K562 (cell line): ENCODE measurements around the gene MTMR6. TPM values are rescaled to one million over a fixed set of nuclear protein-coding genes. Genes with fewer than 3 reads are reported as not detected.
A peak's percentile ranks its signal among the peaks of the same experiment; 100 is the strongest.

Experiments used
- ETS2 ChIP-seq: IDR thresholded peaks from 2 replicates; pipeline ENCODE4 v1.6.1; 2016; ENCODE audit warnings: borderline replicate concordance, missing genetic modification characterization, mild to moderate bottlenecking, moderate library complexity, missing compliant biosample characterization; ENCODE audit not compliant: poor library complexity, severe bottlenecking
- NR2F6 ChIP-seq: fragments of 450-650 bp; formaldehyde crosslinking; IDR thresholded peaks from 2 replicates; pipeline ENCODE4 v1.4.0; 2020; ENCODE audit warnings: mild to moderate bottlenecking
- OTX1 ChIP-seq: fragments of 450-650 bp; formaldehyde crosslinking; IDR thresholded peaks from 2 replicates; pipeline ENCODE4 v1.4.0; 2022; ENCODE audit warnings: mild to moderate bottlenecking
- ZBTB34 ChIP-seq: fragments of 250-450 bp; sonication (Bioruptor Pico); IDR thresholded peaks from 2 replicates; pipeline ENCODE4 v1.8.0; 2021; ENCODE audit warnings: mild to moderate bottlenecking, moderate library complexity
- ZBTB43 ChIP-seq: sonication (generic); formaldehyde crosslinking; IDR thresholded peaks from 2 replicates; pipeline ENCODE4 v1.8.0; 2023; ENCODE audit warnings: mild to moderate bottlenecking, missing genetic modification reagents
- ZNF12 ChIP-seq: sonication (generic); formaldehyde crosslinking; IDR thresholded peaks from 2 replicates; pipeline ENCODE4 v1.4.0; 2020; ENCODE audit warnings: mild to moderate bottlenecking, missing genetic modification reagents
- polyA plus RNA-seq, 8 experiments: library from polyadenylated mRNA; depleted of rRNA in 4 of 8; stranded (reverse) in 5 of 8; unstranded in 3 of 8; fragments of >200 nt; fragmentation: Nextera tagmentation in 2 of 8; fragmentation: Illumina TruSeq in 1 of 8; extraction: Ambion mirVana in 2 of 8; extraction: Trizol in 1 of 8; gene quantifications; 2 replicates each; pipeline versions ENCODE4 v1.2.1 to v1.2.3, GENCODE V29; 2011 to 2014; ENCODE audit warnings: inconsistent platforms in 1 of 8, missing spikeins in 1 of 8
- total RNA-seq, 7 experiments: library from RNA; depleted of rRNA in 6 of 7; stranded (reverse); fragments of >200 nt in 6 of 7; fragmentation: Illumina TruSeq in 2 of 7; extraction: Trizol in 2 of 7; gene quantifications; 2 replicates each; pipeline versions ENCODE4 v1.2.1 to v1.2.3, GENCODE V29; 2011 to 2021; ENCODE audit warnings: low replicate concordance in 1 of 7
- TF ChIP-seq, protein P1 (sequence below), 2 experiments: IDR thresholded peaks; 2 replicates each; pipeline ENCODE4 v1.6.1; 2012; ENCODE audit warnings: improper control_type of control experiment in 2 of 2, low read depth in 2 of 2, low read length in 2 of 2, borderline replicate concordance in 1 of 2

The MTMR6 gene
- total and polyA plus RNA-seq, 9 of the 15 experiments (the other 6 are each of a cell fraction or from before 2014, with no cell fraction given), result 3.9 to 10.8 (median 7.7) TPM

DNA sequence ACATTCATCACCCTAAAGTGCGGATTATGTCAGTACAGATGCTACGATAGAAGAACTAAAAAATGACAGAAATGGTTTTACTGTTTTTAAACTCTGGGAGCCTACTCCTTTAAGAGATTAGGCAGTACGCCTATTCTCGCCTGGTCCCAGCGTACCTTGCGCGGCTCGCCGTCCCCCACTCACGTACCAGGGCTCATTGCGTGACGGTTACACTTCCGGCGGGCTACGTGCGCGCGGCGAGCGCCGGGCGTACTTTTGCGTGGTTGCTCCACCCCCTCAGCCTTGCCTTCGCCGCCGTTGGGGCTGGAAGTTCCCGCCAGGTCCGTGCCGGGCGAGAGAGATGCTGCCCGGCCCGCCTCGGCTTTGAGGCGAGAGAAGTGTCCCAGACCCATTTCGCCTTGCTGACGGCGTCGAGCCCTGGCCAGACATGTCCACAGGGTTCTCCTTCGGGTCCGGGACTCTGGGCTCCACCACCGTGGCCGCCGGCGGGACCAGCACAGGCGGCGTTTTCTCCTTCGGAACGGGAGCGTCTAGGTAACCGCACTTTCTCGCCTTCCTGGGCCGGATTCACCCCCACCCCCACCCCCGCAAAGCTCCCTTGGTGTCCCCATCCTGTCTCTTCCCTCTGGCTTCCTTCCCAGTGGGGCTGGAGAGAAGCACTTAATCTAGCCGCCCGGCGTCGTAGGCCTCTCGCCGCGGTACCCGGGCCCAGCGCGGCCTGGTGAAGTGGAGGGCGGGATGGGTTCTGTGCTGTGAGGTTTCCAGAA, 14.2 kb upstream of the MTMR6 start, which contains the start of gene NUP58 (continued):
- no peak for TF ChIP-seq ZBTB34 (CRISPR knock-in tag)
- TF ChIP-seq ZBTB43 (CRISPR knock-in tag), result no peak
- TF ChIP-seq, protein P1, sequence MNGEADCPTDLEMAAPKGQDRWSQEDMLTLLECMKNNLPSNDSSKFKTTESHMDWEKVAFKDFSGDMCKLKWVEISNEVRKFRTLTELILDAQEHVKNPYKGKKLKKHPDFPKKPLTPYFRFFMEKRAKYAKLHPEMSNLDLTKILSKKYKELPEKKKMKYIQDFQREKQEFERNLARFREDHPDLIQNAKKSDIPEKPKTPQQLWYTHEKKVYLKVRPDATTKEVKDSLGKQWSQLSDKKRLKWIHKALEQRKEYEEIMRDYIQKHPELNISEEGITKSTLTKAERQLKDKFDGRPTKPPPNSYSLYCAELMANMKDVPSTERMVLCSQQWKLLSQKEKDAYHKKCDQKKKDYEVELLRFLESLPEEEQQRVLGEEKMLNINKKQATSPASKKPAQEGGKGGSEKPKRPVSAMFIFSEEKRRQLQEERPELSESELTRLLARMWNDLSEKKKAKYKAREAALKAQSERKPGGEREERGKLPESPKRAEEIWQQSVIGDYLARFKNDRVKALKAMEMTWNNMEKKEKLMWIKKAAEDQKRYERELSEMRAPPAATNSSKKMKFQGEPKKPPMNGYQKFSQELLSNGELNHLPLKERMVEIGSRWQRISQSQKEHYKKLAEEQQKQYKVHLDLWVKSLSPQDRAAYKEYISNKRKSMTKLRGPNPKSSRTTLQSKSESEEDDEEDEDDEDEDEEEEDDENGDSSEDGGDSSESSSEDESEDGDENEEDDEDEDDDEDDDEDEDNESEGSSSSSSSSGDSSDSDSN (IDR thresholded peaks at IDR 0.05; ENCODE audit: borderline replicate concordance in 1 of 2, low read depth in 2 of 2, low read length in 2 of 2), result 0 out of 4 replicates have a peak, but pooled peaks of 1 of the 2 experiments have one; percentile 60
- TF ChIP-seq NR2F6 (CRISPR knock-in tag), result no peak
- no peak for TF ChIP-seq OTX1 (CRISPR knock-in tag)
- TF ChIP-seq ETS2 (tag), result no peak
- no peak for TF ChIP-seq ZNF12 (CRISPR knock-in tag)
- TF ChIP-seq, all 486 proteins: peak for 91
